Measurements from ENCODE around the gene TRIM50.

The TRIM50 gene

GRCh38 chr7:73345538-73345937 lies 17.7 kb upstream of the TRIM50 start:
- Histone ChIP-seq H3K27me3 (replicated peaks; ENCODE audit: insufficient read depth, low read length) (no peaks in the 10 kb centered on the region), H2AFZ (ENCODE audit: low read length) (no peak overlapping the region)

GRCh38 chr7:73343671-73344380 lies 15.9 kb upstream of the TRIM50 start:
- H3K4me2 ChIP-seq (ENCODE audit: low read depth, low read length) = no peak overlapping the region
- H3K4me1 ChIP-seq (ENCODE audit: low read length) = peaks cover 6% of the 10 kb centered on the region; the same call in 1 of the 2 replicates
- no peaks in the 10 kb centered on the region for H3K36me3 ChIP-seq (replicated peaks; ENCODE audit: insufficient read depth, low read length)
- no peaks in the 10 kb centered on the region for H3K27me3 ChIP-seq (replicated peaks; ENCODE audit: insufficient read depth, low read length)
- no peak for TF ChIP-seq EZH2 (optimal IDR thresholded peaks at IDR 0.05; ENCODE audit: low read depth, low read length)
- no peak for TF ChIP-seq CTCF (IDR thresholded peaks at IDR 0.05; ENCODE audit: low read length)
- no peak for TF ChIP-seq EZH2phosphoT487 (IDR thresholded peaks at IDR 0.05; ENCODE audit: low read length)
- H3K9me3 ChIP-seq (replicated peaks; ENCODE audit: insufficient read depth, low read length) = no peaks in the 10 kb centered on the region
- H3K79me2 ChIP-seq (ENCODE audit: low read length) = no peaks in the 10 kb centered on the region
- no peaks in the 10 kb centered on the region for H3K9me2 ChIP-seq (replicated peaks; ENCODE audit: insufficient read depth, low read length)
- DNase-seq = no peak
- H3K4me3 ChIP-seq (ENCODE audit: low read length) = no peak overlapping the region
- no peaks in the 10 kb centered on the region for H3F3A ChIP-seq (ENCODE audit: insufficient read depth, low read length)
- H3K9ac ChIP-seq (ENCODE audit: low read length) = no peak overlapping the region
- H2AFZ ChIP-seq (ENCODE audit: low read length) = no peak overlapping the region
- no peaks in the 10 kb centered on the region for H4K20me1 ChIP-seq (ENCODE audit: insufficient read depth, low read length)
- no peak overlapping the region for H3K27ac ChIP-seq (ENCODE audit: low read length)

More at GRCh38 chr7:73345538-73345937, 17.7 kb upstream of the TRIM50 start:
- H3K4me3 ChIP-seq (ENCODE audit: low read length) = no peak overlapping the region
- no peaks in the 10 kb centered on the region for H3K9me2 ChIP-seq (replicated peaks; ENCODE audit: insufficient read depth, low read length)
- peaks cover 6% of the 10 kb centered on the region; the same call in 1 of the 2 replicates for H3K4me1 ChIP-seq (ENCODE audit: low read length)
- no peak for TF ChIP-seq CTCF (IDR thresholded peaks at IDR 0.05; ENCODE audit: low read length)
- no peak overlapping the region for H3K27ac ChIP-seq (ENCODE audit: low read length)
- no peaks in the 10 kb centered on the region for H3K36me3 ChIP-seq (replicated peaks; ENCODE audit: insufficient read depth, low read length)
- H3F3A ChIP-seq (ENCODE audit: insufficient read depth, low read length) = no peaks in the 10 kb centered on the region
- H3K9ac ChIP-seq (ENCODE audit: low read length) = no peak overlapping the region
- DNase-seq = no peak
- H3K4me2 ChIP-seq (ENCODE audit: low read depth, low read length) = no peak overlapping the region
- H3K9me3 ChIP-seq (replicated peaks; ENCODE audit: insufficient read depth, low read length) = no peaks in the 10 kb centered on the region
- no peaks in the 10 kb centered on the region for H4K20me1 ChIP-seq (ENCODE audit: insufficient read depth, low read length)
- H3K79me2 ChIP-seq (ENCODE audit: low read length) = no peaks in the 10 kb centered on the region

GRCh38 chr7:73342645-73343044 lies 14.8 kb upstream of the TRIM50 start:
- H4K20me1 ChIP-seq (ENCODE audit: insufficient read depth, low read length) = no peaks in the 10 kb centered on the region
- no peak overlapping the region for H3K4me2 ChIP-seq (ENCODE audit: low read depth, low read length)
- no peak overlapping the region for H3K9ac ChIP-seq (ENCODE audit: low read length)
- no peak overlapping the region for H3K4me3 ChIP-seq (ENCODE audit: low read length)
- no peaks in the 10 kb centered on the region for H3K9me3 ChIP-seq (replicated peaks; ENCODE audit: insufficient read depth, low read length)
- TF ChIP-seq CTCF (IDR thresholded peaks at IDR 0.05; ENCODE audit: low read length) (no peak), EZH2phosphoT487 (IDR thresholded peaks at IDR 0.05; ENCODE audit: low read length) (no peak), EZH2 (optimal IDR thresholded peaks at IDR 0.05; ENCODE audit: low read depth, low read length) (no peak)
- no peak overlapping the region for H3K27ac ChIP-seq (ENCODE audit: low read length)
- H3F3A ChIP-seq (ENCODE audit: insufficient read depth, low read length) = no peaks in the 10 kb centered on the region
- no peak overlapping the region for H2AFZ ChIP-seq (ENCODE audit: low read length)
- H3K9me2 ChIP-seq (replicated peaks; ENCODE audit: insufficient read depth, low read length) = no peaks in the 10 kb centered on the region
- H3K4me1 ChIP-seq (ENCODE audit: low read length) = peaks cover 6% of the 10 kb centered on the region; the same call in 1 of the 2 replicates
- DNase-seq = no peak
- H3K36me3 ChIP-seq (replicated peaks; ENCODE audit: insufficient read depth, low read length) = no peaks in the 10 kb centered on the region
- no peaks in the 10 kb centered on the region for H3K27me3 ChIP-seq (replicated peaks; ENCODE audit: insufficient read depth, low read length)
- no peaks in the 10 kb centered on the region for H3K79me2 ChIP-seq (ENCODE audit: low read length)

Data from MM.1S (cell line).